HAP-1 (cell line): ENCODE results near the gene KCND3.
A peak's percentile ranks its signal among the peaks of the same experiment; 100 is the strongest.

Experiments
- DNase-seq, 2 experiments: peaks; one replicate each; pipeline ENCODE4 v3.0.0-alpha.2; 2016 to 2020; ENCODE audit warnings: low spot score in 2 of 2
- H3K27me3 ChIP-seq: fragments of 250-450 bp; sonication (Bioruptor Pico); 2 replicates; pipeline ENCODE4 v1.5.1; 2020; ENCODE audit warnings: low read depth, mild to moderate bottlenecking, moderate library complexity
- H3K36me3 ChIP-seq: fragments of 250-450 bp; sonication (Bioruptor Pico); replicated peaks from 2 replicates; pipeline ENCODE4 v1.5.1; 2020; ENCODE audit warnings: mild to moderate bottlenecking
- H3K4me1 ChIP-seq: fragments of 250-450 bp; sonication (Bioruptor Pico); 2 replicates; pipeline ENCODE4 v1.5.1; 2020; ENCODE audit warnings: mild to moderate bottlenecking
- H3K4me3 ChIP-seq: fragments of 250-450 bp; sonication (Bioruptor Pico); 2 replicates; pipeline ENCODE4 v1.5.1; 2020; ENCODE audit warnings: mild to moderate bottlenecking, moderate library complexity
- H3K9me3 ChIP-seq: fragments of 250-450 bp; sonication (Bioruptor Pico); 2 replicates; pipeline ENCODE4 v1.5.1; 2020; ENCODE audit warnings: mild to moderate bottlenecking, moderate library complexity
- in situ Hi-C: fragments of 300-500 bp; cut with MboI; formaldehyde crosslinking; loops from 3 replicates; pipeline ENCODE4 v1.14.3; 2020; ENCODE audit warnings: low sequenced_read_pairs, inconsistent platforms, mixed read lengths

KCND3 gene

GRCh38 chr1:111961773-111962565 is 27.5 kb downstream of the KCND3 start:
- H3K36me3 ChIP-seq: no peaks in the 10 kb centered on the region
- in situ Hi-C loops: no loop called here
- no peak for DNase-seq
- H3K27me3 ChIP-seq: no peaks in the 10 kb centered on the region
- H3K4me1 ChIP-seq: no peaks in the 10 kb centered on the region
- H3K4me3 ChIP-seq: no peak overlapping the region
- H3K9me3 ChIP-seq: no peaks in the 10 kb centered on the region

GRCh38 chr1:111961016-111961415 is 28.5 kb downstream of the KCND3 start:
- Histone ChIP-seq H3K4me1 (no peaks in the 10 kb centered on the region), H3K36me3 (no peaks in the 10 kb centered on the region), H3K27me3 (no peaks in the 10 kb centered on the region), H3K4me3 (no peak overlapping the region), H3K9me3 (no peaks in the 10 kb centered on the region)
- DNase-seq: no peak
- in situ Hi-C loops: no loop called here

GRCh38 chr1:111959436-111959835 is 30.0 kb downstream of the KCND3 start:
- Histone ChIP-seq H3K4me1 (no peaks in the 10 kb centered on the region), H3K36me3 (no peaks in the 10 kb centered on the region), H3K4me3 (no peak overlapping the region), H3K27me3 (no peaks in the 10 kb centered on the region), H3K9me3 (no peaks in the 10 kb centered on the region)
- DNase-seq: no peak
- in situ Hi-C loops: no loop called here

GRCh38 chr1:111958851-111959250 is 30.6 kb downstream of the KCND3 start:
- Histone ChIP-seq H3K4me1 (no peaks in the 10 kb centered on the region), H3K27me3 (no peaks in the 10 kb centered on the region), H3K9me3 (no peaks in the 10 kb centered on the region), H3K4me3 (no peak overlapping the region), H3K36me3 (no peaks in the 10 kb centered on the region)
- DNase-seq: no peak
- in situ Hi-C loops: no loop called here

- no peaks in the 10 kb centered on the region for H3K36me3 ChIP-seq
- H3K27me3 ChIP-seq: no peaks in the 10 kb centered on the region
- H3K9me3 ChIP-seq: no peaks in the 10 kb centered on the region
- in situ Hi-C loops: no loop called here
- H3K4me3 ChIP-seq: no peak overlapping the region
- no peaks in the 10 kb centered on the region for H3K4me1 ChIP-seq
- DNase-seq: no peak
These were observed 31.4 kb downstream of the KCND3 start for GRCh38 chr1:111958075-111958474.

GRCh38 chr1:111956155-111956771 is 33.2 kb downstream of the KCND3 start:
- DNase-seq: no peak
- no peaks in the 10 kb centered on the region for H3K27me3 ChIP-seq
- in situ Hi-C loops: no loop called here
- no peaks in the 10 kb centered on the region for H3K4me1 ChIP-seq
- no peak overlapping the region for H3K4me3 ChIP-seq
- no peaks in the 10 kb centered on the region for H3K9me3 ChIP-seq
- H3K36me3 ChIP-seq: no peaks in the 10 kb centered on the region

- Histone ChIP-seq H3K9me3 (no peaks in the 10 kb centered on the region), H3K36me3 (no peaks in the 10 kb centered on the region), H3K4me3 (no peak overlapping the region), H3K4me1 (no peaks in the 10 kb centered on the region), H3K27me3 (no peaks in the 10 kb centered on the region)
- no peak for DNase-seq
- in situ Hi-C loops: no loop called here
These were observed 33.7 kb downstream of the KCND3 start for GRCh38 chr1:111955755-111956154.

GRCh38 chr1:111953797-111954196 is 35.7 kb downstream of the KCND3 start:
- in situ Hi-C loops: no loop called here
- H3K27me3 ChIP-seq: no peaks in the 10 kb centered on the region

GRCh38 chr1:111952125-111952657 is 37.3 kb downstream of the KCND3 start:
- Histone ChIP-seq H3K4me3 (no peak overlapping the region), H3K36me3 (no peaks in the 10 kb centered on the region), H3K4me1 (no peaks in the 10 kb centered on the region), H3K27me3 (no peaks in the 10 kb centered on the region), H3K9me3 (no peaks in the 10 kb centered on the region)
- in situ Hi-C loops: no loop called here
- DNase-seq: no peak

More at GRCh38 chr1:111953797-111954196, 35.7 kb downstream of the KCND3 start:
- DNase-seq: no peak
- Histone ChIP-seq H3K36me3 (no peaks in the 10 kb centered on the region), H3K4me3 (no peak overlapping the region), H3K9me3 (no peaks in the 10 kb centered on the region), H3K4me1 (no peaks in the 10 kb centered on the region)

- no peaks in the 10 kb centered on the region for H3K36me3 ChIP-seq
- peaks cover 7% of the 10 kb centered on the region for H3K4me1 ChIP-seq
- H3K4me3 ChIP-seq: no peak overlapping the region
- H3K27me3 ChIP-seq: no peaks in the 10 kb centered on the region
- DNase-seq: no peak
- in situ Hi-C loops: no loop called here
- no peaks in the 10 kb centered on the region for H3K9me3 ChIP-seq
These were observed 41.0 kb downstream of the KCND3 start for GRCh38 chr1:111948209-111949171.

GRCh38 chr1:111943846-111944749 is 45.4 kb downstream of the KCND3 start:
- H3K36me3 ChIP-seq: no peaks in the 10 kb centered on the region
- H3K4me3 ChIP-seq: no peak overlapping the region
- in situ Hi-C loops: no loop called here
- DNase-seq: peak; percentile 46 to 64
- H3K9me3 ChIP-seq: no peaks in the 10 kb centered on the region
- H3K4me1 ChIP-seq: peaks cover 8% of the 10 kb centered on the region
- no peaks in the 10 kb centered on the region for H3K27me3 ChIP-seq

- no peaks in the 10 kb centered on the region for H3K27me3 ChIP-seq
- no peak for DNase-seq
- in situ Hi-C loops: no loop called here
These were observed 46.4 kb downstream of the KCND3 start for GRCh38 chr1:111943066-111943465.

GRCh38 chr1:111938536-111938935 is 50.9 kb downstream of the KCND3 start:
- Histone ChIP-seq H3K27me3 (no peaks in the 10 kb centered on the region), H3K36me3 (no peaks in the 10 kb centered on the region), H3K9me3 (no peaks in the 10 kb centered on the region), H3K4me1 (peaks cover 1% of the 10 kb centered on the region), H3K4me3 (no peak overlapping the region)
- DNase-seq: no peak
- in situ Hi-C loops: no loop called here

More at GRCh38 chr1:111943066-111943465, 46.4 kb downstream of the KCND3 start:
- Histone ChIP-seq H3K4me3 (no peak overlapping the region), H3K4me1 (peaks cover 8% of the 10 kb centered on the region), H3K9me3 (no peaks in the 10 kb centered on the region), H3K36me3 (no peaks in the 10 kb centered on the region)
